Loucy (cell line): Measurements from ENCODE around the gene LIMA1.

Experiments used
- CTCF ChIP-seq: fragments of 200-600 bp; sonication (generic); conservative IDR thresholded peaks from 2 replicates; pipeline ENCODE4 v1.5.1; 2014; ENCODE audit warnings: mild to moderate bottlenecking, antibody characterized with exemption, low read length
- EZH2phosphoT487 ChIP-seq: fragments of 200-600 bp; IDR thresholded peaks from 2 replicates; pipeline ENCODE4 v1.6.1; 2018; ENCODE audit warnings: antibody characterized with exemption, mild to moderate bottlenecking, moderate library complexity, borderline replicate concordance

- TF ChIP-seq CTCF (no peak), EZH2phosphoT487 (no peak)
These were observed 99.1 kb downstream of the LIMA1 start for GRCh38 chr12:50184261-50184660.
